Measurements from ENCODE around the gene RAPGEF4.

The RAPGEF4 gene

GRCh38 chr2:172993931-172994717 lies 258.5 kb downstream of the RAPGEF4 start:
- H3K9me3 ChIP-seq (ENCODE audit: control insufficient read depth, insufficient read depth, low read depth, low read length), result no peaks in the 10 kb centered on the region
- ChIA-PET CTCF (interaction anchor here (0.6 to 1.6 kb wide), 6 partner anchors 12 to 440 kb away, joined by 3 to 5 read pairs (median 4); no protein-coding TSS in a partner anchor), POLR2A (no interaction called here)
- H3K4me1 ChIP-seq (ENCODE audit: control insufficient read depth, insufficient read depth, low read length), result peaks cover 13% of the 10 kb centered on the region
- TF ChIP-seq ZNF623 (tag by site-specific recombination; IDR thresholded peaks at IDR 0.05) (no peak), ZNF266 (tag by site-specific recombination; IDR thresholded peaks at IDR 0.05; ENCODE audit: low read depth) (no peak), ZNF302 (tag by site-specific recombination; IDR thresholded peaks at IDR 0.05; ENCODE audit: low read depth) (no peak)
- H3K27ac ChIP-seq (ENCODE audit: extremely low read depth, low read depth, low read length), result no peak overlapping the region
- H3K36me3 ChIP-seq (ENCODE audit: control insufficient read depth in 2 of 2, insufficient read depth in 1 of 2, low read length in 2 of 2), result peaks cover 0 to 3% of the 10 kb centered on the region in 2 experiments; a peak in 1 of 3 replicates
- H3K4me3 ChIP-seq (ENCODE audit: low read depth, low read length), result no peak overlapping the region

- CTCF ChIA-PET, result interaction anchor here (0.6 to 1.2 kb wide), 4 partner anchors 23 to 1468 kb away, joined by 3 to 5 read pairs (median 4); no protein-coding TSS in a partner anchor
- Histone ChIP-seq H3K4me3 (ENCODE audit: low read depth, low read length) (no peak overlapping the region), H3K9me3 (ENCODE audit: control insufficient read depth, insufficient read depth, low read depth, low read length) (no peaks in the 10 kb centered on the region), H3K27ac (ENCODE audit: extremely low read depth, low read depth, low read length) (no peak overlapping the region), H3K36me3 (ENCODE audit: control insufficient read depth in 2 of 2, insufficient read depth in 1 of 2, low read length in 2 of 2) (peaks cover 0 to 3% of the 10 kb centered on the region in 2 experiments; a peak in 1 of 3 replicates), H3K4me1 (ENCODE audit: control insufficient read depth, insufficient read depth, low read length) (peaks cover 18% of the 10 kb centered on the region)
- TF ChIP-seq ZNF221 (tag by site-specific recombination; IDR thresholded peaks at IDR 0.05; ENCODE audit: borderline replicate concordance) (no peak), ZNF239 (tag by site-specific recombination; IDR thresholded peaks at IDR 0.05) (no peak), ZNF830 (tag by site-specific recombination; IDR thresholded peaks at IDR 0.05; ENCODE audit: low read depth) (no peak), FEZF1 (tag by site-specific recombination; IDR thresholded peaks at IDR 0.05) (no peak), ZNF266 (tag by site-specific recombination; IDR thresholded peaks at IDR 0.05; ENCODE audit: low read depth) (no peak), ZNF280D (tag by site-specific recombination; IDR thresholded peaks at IDR 0.05) (no peak), ATF2 (tag by site-specific recombination; IDR thresholded peaks at IDR 0.05; ENCODE audit: low read depth) (no peak), SCRT1 (tag by site-specific recombination; IDR thresholded peaks at IDR 0.05; ENCODE audit: borderline replicate concordance) (no peak), ZNF664 (tag by site-specific recombination; IDR thresholded peaks at IDR 0.05) (no peak), HOXA7 (CRISPR knock-in tag; IDR thresholded peaks at IDR 0.05; ENCODE audit: borderline replicate concordance) (no peak), MEIS1 (CRISPR knock-in tag; IDR thresholded peaks at IDR 0.05; ENCODE audit: borderline replicate concordance) (no peak), ZNF701 (tag by site-specific recombination; IDR thresholded peaks at IDR 0.05) (no peak), ZNF366 (tag by site-specific recombination; conservative IDR thresholded peaks at IDR 0.05) (no peak), ZNF138 (tag by site-specific recombination; IDR thresholded peaks at IDR 0.05; ENCODE audit: borderline replicate concordance) (no peak), TRIM28 (IDR thresholded peaks at IDR 0.05; ENCODE audit: borderline replicate concordance, low read length) (no peak)
- POLR2A ChIA-PET, result no interaction called here
These were observed 259.2 kb downstream of the RAPGEF4 start for GRCh38 chr2:172994864-172995263.
